ENCODE data around the gene ERN1.

Gene ERN1

DNA sequence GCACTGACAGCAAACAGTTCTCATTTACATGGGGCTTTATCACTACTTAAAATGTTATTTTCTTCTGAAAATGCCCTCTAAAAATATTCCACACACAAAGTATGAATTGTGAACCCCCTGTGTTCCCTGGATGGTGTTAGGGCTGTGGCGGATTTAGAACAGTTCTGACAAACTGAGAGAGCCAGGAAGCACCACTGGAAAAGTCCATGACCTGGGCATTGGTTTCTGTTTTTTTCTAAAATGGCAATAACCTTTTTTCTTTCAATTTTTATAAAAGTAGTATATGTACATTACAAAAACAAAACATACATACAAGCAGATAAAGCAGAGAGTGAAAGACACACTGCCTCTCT lies 21.0 kb upstream of the ERN1 start:
- H3K4me3 ChIP-seq (replicated peaks; ENCODE audit: insufficient read depth, low read length), result no peak overlapping the region
- DNase-seq (ENCODE audit: low read depth in 1 of 2, low spot score in 1 of 2), result no peak
- peak overlapping the region; percentile 29 for H3K27ac ChIP-seq (replicated peaks)
- H3K27me3 ChIP-seq (ENCODE audit: insufficient read depth, poor library complexity, severe bottlenecking), result no peaks in the 10 kb centered on the region
- TF ChIP-seq, protein P1, sequence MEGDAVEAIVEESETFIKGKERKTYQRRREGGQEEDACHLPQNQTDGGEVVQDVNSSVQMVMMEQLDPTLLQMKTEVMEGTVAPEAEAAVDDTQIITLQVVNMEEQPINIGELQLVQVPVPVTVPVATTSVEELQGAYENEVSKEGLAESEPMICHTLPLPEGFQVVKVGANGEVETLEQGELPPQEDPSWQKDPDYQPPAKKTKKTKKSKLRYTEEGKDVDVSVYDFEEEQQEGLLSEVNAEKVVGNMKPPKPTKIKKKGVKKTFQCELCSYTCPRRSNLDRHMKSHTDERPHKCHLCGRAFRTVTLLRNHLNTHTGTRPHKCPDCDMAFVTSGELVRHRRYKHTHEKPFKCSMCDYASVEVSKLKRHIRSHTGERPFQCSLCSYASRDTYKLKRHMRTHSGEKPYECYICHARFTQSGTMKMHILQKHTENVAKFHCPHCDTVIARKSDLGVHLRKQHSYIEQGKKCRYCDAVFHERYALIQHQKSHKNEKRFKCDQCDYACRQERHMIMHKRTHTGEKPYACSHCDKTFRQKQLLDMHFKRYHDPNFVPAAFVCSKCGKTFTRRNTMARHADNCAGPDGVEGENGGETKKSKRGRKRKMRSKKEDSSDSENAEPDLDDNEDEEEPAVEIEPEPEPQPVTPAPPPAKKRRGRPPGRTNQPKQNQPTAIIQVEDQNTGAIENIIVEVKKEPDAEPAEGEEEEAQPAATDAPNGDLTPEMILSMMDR (IDR thresholded peaks at IDR 0.05; ENCODE audit: insufficient read depth, low read length), result no peak
- TF ChIP-seq POLR2AphosphoS5 (IDR thresholded peaks at IDR 0.05; ENCODE audit: low read depth), result no peak
- TF ChIP-seq GABPA (IDR thresholded peaks at IDR 0.05; ENCODE audit: low read depth), result no peak
- TF ChIP-seq, protein P2, sequence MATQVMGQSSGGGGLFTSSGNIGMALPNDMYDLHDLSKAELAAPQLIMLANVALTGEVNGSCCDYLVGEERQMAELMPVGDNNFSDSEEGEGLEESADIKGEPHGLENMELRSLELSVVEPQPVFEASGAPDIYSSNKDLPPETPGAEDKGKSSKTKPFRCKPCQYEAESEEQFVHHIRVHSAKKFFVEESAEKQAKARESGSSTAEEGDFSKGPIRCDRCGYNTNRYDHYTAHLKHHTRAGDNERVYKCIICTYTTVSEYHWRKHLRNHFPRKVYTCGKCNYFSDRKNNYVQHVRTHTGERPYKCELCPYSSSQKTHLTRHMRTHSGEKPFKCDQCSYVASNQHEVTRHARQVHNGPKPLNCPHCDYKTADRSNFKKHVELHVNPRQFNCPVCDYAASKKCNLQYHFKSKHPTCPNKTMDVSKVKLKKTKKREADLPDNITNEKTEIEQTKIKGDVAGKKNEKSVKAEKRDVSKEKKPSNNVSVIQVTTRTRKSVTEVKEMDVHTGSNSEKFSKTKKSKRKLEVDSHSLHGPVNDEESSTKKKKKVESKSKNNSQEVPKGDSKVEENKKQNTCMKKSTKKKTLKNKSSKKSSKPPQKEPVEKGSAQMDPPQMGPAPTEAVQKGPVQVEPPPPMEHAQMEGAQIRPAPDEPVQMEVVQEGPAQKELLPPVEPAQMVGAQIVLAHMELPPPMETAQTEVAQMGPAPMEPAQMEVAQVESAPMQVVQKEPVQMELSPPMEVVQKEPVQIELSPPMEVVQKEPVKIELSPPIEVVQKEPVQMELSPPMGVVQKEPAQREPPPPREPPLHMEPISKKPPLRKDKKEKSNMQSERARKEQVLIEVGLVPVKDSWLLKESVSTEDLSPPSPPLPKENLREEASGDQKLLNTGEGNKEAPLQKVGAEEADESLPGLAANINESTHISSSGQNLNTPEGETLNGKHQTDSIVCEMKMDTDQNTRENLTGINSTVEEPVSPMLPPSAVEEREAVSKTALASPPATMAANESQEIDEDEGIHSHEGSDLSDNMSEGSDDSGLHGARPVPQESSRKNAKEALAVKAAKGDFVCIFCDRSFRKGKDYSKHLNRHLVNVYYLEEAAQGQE (IDR thresholded peaks at IDR 0.05; ENCODE audit: insufficient replicate concordance, low read depth), result no peak
- no peak for TF ChIP-seq SPI1 (IDR thresholded peaks at IDR 0.05; ENCODE audit: borderline replicate concordance, low read depth)

DNA sequence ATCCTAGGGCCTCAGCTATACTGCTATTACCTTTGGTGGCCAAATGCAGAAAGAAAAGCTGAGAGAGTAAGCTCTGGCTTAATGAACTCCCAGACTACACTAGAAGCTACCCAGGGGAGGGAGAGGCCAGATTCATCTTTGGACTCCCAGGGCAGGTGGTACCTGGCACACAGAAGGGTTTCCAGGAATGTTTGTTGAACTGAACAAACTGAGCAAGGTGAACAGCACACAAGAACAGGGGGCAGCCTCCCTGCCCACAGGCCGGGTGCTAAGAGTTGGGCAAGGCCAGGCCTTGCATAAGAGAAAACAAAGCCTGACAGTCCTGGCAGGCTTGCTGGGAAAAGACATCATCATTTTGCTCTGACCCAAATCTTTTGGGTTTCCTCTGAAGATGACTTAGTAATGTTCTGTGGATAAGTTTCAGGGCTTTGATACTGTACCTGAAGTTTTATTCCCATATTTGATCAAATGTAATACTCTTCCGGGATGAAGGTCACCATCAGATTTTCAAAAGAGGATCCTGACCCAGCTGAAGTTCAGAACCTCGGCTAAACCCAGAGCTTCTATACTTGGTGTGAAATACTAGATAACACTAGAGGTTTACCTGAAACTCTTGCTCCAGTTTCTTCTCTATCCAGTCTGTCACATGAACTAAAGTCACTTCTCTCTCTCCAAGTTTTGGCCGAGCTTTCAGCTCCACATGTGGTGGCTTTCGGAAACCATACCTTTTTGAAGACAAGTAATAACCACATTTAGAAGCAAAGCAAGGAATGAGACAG lies 20.5 kb upstream of the ERN1 start:
- 0 out of 2 replicates have a peak, but pooled peaks have one; percentile 24 for TF ChIP-seq POLR2AphosphoS5 (IDR thresholded peaks at IDR 0.05; ENCODE audit: low read depth)
- TF ChIP-seq, protein P1 (IDR thresholded peaks at IDR 0.05; ENCODE audit: insufficient read depth, low read length), result no peak
- DNase-seq (ENCODE audit: low read depth in 1 of 2, low spot score in 1 of 2), result peak in 1 of 2 experiments; percentile 66
- no peak overlapping the region for H3K4me3 ChIP-seq (replicated peaks; ENCODE audit: insufficient read depth, low read length)
- H3K27me3 ChIP-seq (ENCODE audit: insufficient read depth, poor library complexity, severe bottlenecking), result no peaks in the 10 kb centered on the region
- H3K27ac ChIP-seq (replicated peaks), result peak overlapping the region; percentile 29

DNA sequence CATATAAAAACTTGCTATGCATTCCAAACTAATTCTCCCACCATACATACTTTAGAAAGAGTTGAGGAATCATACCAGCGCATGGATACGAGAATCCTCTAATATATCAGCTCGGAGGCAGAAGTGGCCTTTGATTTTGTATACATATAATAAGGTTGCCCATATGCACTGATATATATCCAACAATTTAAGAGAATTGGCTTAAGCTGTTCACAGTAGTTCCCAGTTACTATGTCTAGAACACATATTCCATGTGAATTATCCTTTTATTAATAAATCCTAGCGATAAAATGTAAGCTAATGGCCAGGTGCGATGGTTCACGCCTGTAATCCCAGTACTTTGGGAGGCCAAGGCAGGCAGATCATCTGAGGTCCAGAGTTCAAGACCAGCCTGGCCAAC lies 19.3 kb upstream of the ERN1 start:
- Histone ChIP-seq H3K4me3 (replicated peaks; ENCODE audit: insufficient read depth, low read length) (no peak overlapping the region), H3K27me3 (ENCODE audit: insufficient read depth, poor library complexity, severe bottlenecking) (no peaks in the 10 kb centered on the region), H3K27ac (replicated peaks) (peak overlapping the region; percentile 2; the same call in 1 of the 2 replicates)
- TF ChIP-seq, protein P1 (IDR thresholded peaks at IDR 0.05; ENCODE audit: insufficient read depth, low read length), result no peak
- no peak for TF ChIP-seq SPI1 (IDR thresholded peaks at IDR 0.05; ENCODE audit: borderline replicate concordance, low read depth)
- no peak for TF ChIP-seq GABPA (IDR thresholded peaks at IDR 0.05; ENCODE audit: low read depth)
- TF ChIP-seq, protein P2 (IDR thresholded peaks at IDR 0.05; ENCODE audit: insufficient replicate concordance, low read depth), result no peak
- TF ChIP-seq POLR2AphosphoS5 (IDR thresholded peaks at IDR 0.05; ENCODE audit: low read depth), result no peak
- DNase-seq (ENCODE audit: low read depth in 1 of 2, low spot score in 1 of 2), result no peak

All from HL-60 (cell line).